HG03196 (cell line): Measurements from ENCODE around the gene SPRR2F.
"Not testable (repeated sequence)": the region's sequence is repeated elsewhere in the genome, so short reads cannot be mapped to it uniquely, and the experiment has no call there.

Experiments used
- ATAC-seq: cut with Tn5 transposase; IDR thresholded peaks from one replicate; pipeline ENCODE4 v1.9.1; 2021; ENCODE audit not compliant: unreplicated experiment

Gene SPRR2F

GRCh38 chr1:153113416-153113815 lies at the start of gene SPRR2F:
Gene SPRR2F, minus strand, starts transcription at chr1:153113516. Its CDS starts 783 bp downstream, at chr1:153112733.
- ATAC-seq = no peak

GRCh38 chr1:153155541-153155940 lies 42.2 kb upstream of the SPRR2F start:
- no peak for ATAC-seq

- no peak for ATAC-seq
Measured at GRCh38 chr1:153152481-153152880, 39.2 kb upstream of the SPRR2F start.

- no peak for ATAC-seq
Measured at GRCh38 chr1:153150846-153151245, 37.5 kb upstream of the SPRR2F start, which contains the start of gene SPRR2G. Gene SPRR2G, minus strand, starts transcription at chr1:153150890. Its CDS starts 780 bp downstream, at chr1:153150110.

- ATAC-seq = no peak
Measured at GRCh38 chr1:153141377-153141776, 28.1 kb upstream of the SPRR2F start.

GRCh38 chr1:153140484-153140883 lies 27.2 kb upstream of the SPRR2F start:
- no peak for ATAC-seq

GRCh38 chr1:153133743-153134142 lies 20.4 kb upstream of the SPRR2F start:
- no peak for ATAC-seq

- ATAC-seq = no peak
Measured at GRCh38 chr1:153133267-153133666, 20.0 kb upstream of the SPRR2F start.

- not testable (repeated sequence) for ATAC-seq
Measured at GRCh38 chr1:153128688-153129087, 15.4 kb upstream of the SPRR2F start.

GRCh38 chr1:153127296-153127695 lies 14.0 kb upstream of the SPRR2F start:
- ATAC-seq = no peak

GRCh38 chr1:153125536-153125935 lies 12.2 kb upstream of the SPRR2F start:
- ATAC-seq = no peak

- not testable (repeated sequence) for ATAC-seq
Measured at GRCh38 chr1:153123793-153124192, 10.5 kb upstream of the SPRR2F start.

GRCh38 chr1:153122831-153123421 lies 9.6 kb upstream of the SPRR2F start:
- no peak for ATAC-seq

- no peak for ATAC-seq
Measured at GRCh38 chr1:153120945-153121344, 7.6 kb upstream of the SPRR2F start.

GRCh38 chr1:153119491-153119971 lies 6.2 kb upstream of the SPRR2F start:
- no peak for ATAC-seq

GRCh38 chr1:153115264-153115663 lies 1.9 kb upstream of the SPRR2F start:
- not testable (repeated sequence) for ATAC-seq

GRCh38 chr1:153112454-153112853 lies 862 bp downstream of the SPRR2F start:
- ATAC-seq = not testable (repeated sequence)

GRCh38 chr1:153100245-153100644 lies 13.1 kb downstream of the SPRR2F start:
- ATAC-seq = no peak

GRCh38 chr1:153099461-153100045 lies 13.8 kb downstream of the SPRR2F start:
- ATAC-seq = no peak

- ATAC-seq = no peak
Measured at GRCh38 chr1:153095764-153096163, 17.6 kb downstream of the SPRR2F start.

- no peak for ATAC-seq
Measured at GRCh38 chr1:153094426-153094825, 18.9 kb downstream of the SPRR2F start, which contains the start of gene SPRR2E. Gene SPRR2E, minus strand, starts transcription at chr1:153094526. Its CDS starts 775 bp downstream, at chr1:153093751.

GRCh38 chr1:153087652-153088051 lies 25.7 kb downstream of the SPRR2F start:
- ATAC-seq = no peak
